Thoracic aorta (tissue), 2 donors: ENCODE results near the gene GPC5. TPM values are rescaled to one million over a fixed set of nuclear protein-coding genes. Genes with fewer than 3 reads are reported as not detected.
"Not testable (repeated sequence)": the region's sequence is repeated elsewhere in the genome, so short reads cannot be mapped to it uniquely, and the experiment has no call there.

Source experiments
- ATAC-seq: fragments of 150-250 bp; one replicate; pipeline ENCODE4 v1.8.0; 2017; ENCODE audit warnings: low read depth; ENCODE audit not compliant: insufficient number of reproducible peaks, low FRiP score
- DNase-seq: peaks from one replicate; pipeline ENCODE4 v3.0.0-alpha.2; 2020; ENCODE audit warnings: low spot score
- H3K27ac ChIP-seq, 2 donors: fragments of 200-600 bp; sonication (generic); 1 replicate in 1 of 2; 2 replicates in 1 of 2; pipeline ENCODE4 v1.5.1; 2016; ENCODE audit warnings: mild to moderate bottlenecking in 2 of 2, moderate library complexity in 2 of 2
- H3K27me3 ChIP-seq: fragments of 200-600 bp; sonication (generic); replicated peaks from 2 replicates; pipeline ENCODE4 v1.6.0; 2016; ENCODE audit warnings: mild to moderate bottlenecking; ENCODE audit not compliant: insufficient read depth
- H3K36me3 ChIP-seq: fragments of 200-600 bp; sonication (generic); one replicate; pipeline ENCODE4 v1.5.1; 2016
- H3K4me1 ChIP-seq, 2 donors: fragments of 200-600 bp; sonication (generic); 1 replicate in 1 of 2; 2 replicates in 1 of 2; pipeline versions ENCODE4 v1.5.1 to v1.6.0; 2016; ENCODE audit warnings: low read depth in 2 of 2, mild to moderate bottlenecking in 1 of 2; ENCODE audit not compliant: control insufficient read depth in 1 of 2
- H3K4me3 ChIP-seq: fragments of 200-600 bp; sonication (generic); 2 replicates; pipeline ENCODE4 v1.5.1; 2016; ENCODE audit warnings: mild to moderate bottlenecking
- H3K9me3 ChIP-seq: fragments of 200-600 bp; sonication (generic); 2 replicates; pipeline ENCODE4 v1.5.1; 2016
- total RNA-seq, 2 donors: library from RNA; depleted of rRNA; stranded (reverse); fragments of >200 nt; gene quantifications; one replicate each; pipeline versions ENCODE4 v1.1.0 to v1.2.3, GENCODE V29; 2016
- TF ChIP-seq, protein P1 (sequence below): fragments of 200-600 bp; sonication (generic); IDR thresholded peaks from one replicate; pipeline ENCODE4 v1.5.1; 2019; ENCODE audit warnings: antibody characterized with exemption

The GPC5 gene
- total RNA-seq, 2 donors from 2014 or later, result 3.3 TPM; not detected in 1

DNA sequence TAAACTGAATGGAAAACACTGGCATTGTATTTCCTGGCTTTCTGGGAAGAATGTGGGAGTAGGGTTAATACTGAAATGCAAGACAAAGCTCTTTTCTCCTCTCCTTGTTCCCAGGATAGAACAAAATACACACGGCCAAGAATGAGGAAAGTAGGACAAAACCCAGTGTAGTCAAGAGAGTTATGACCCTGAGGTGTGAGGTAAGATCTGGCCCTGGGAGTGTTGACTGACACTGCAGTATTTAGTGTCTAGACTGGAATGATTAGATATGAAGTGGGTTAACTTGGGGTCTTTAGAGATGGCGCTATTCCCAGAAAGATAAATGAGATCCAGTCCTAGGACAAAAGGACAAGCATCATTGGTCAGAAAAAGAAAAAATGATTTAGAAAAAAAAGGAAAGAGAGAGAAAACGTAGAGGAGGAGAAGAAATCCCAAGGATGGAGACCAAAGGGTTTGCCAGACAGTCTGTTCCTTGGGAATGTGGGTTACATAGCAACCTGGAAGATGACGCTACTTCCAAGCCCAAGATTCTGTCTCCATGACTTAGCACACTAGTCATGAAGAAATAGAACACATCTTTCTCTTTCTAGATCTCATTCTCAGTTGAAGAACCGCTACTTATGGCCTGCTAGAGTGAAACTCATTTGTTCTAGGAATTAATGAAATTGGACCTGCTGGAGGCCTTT lies 1284.6 kb downstream of the GPC5 start:
- ATAC-seq (no peak), DNase-seq (no peak)
- Histone ChIP-seq H3K36me3 (no peaks in the 10 kb centered on the region), H3K4me3 (no peak overlapping the region), H3K27ac (no peak overlapping the region), H3K27me3 (no peaks in the 10 kb centered on the region), H3K9me3 (no peaks in the 10 kb centered on the region), H3K4me1 (no peaks in the 10 kb centered on the region)
- TF ChIP-seq, protein P1, sequence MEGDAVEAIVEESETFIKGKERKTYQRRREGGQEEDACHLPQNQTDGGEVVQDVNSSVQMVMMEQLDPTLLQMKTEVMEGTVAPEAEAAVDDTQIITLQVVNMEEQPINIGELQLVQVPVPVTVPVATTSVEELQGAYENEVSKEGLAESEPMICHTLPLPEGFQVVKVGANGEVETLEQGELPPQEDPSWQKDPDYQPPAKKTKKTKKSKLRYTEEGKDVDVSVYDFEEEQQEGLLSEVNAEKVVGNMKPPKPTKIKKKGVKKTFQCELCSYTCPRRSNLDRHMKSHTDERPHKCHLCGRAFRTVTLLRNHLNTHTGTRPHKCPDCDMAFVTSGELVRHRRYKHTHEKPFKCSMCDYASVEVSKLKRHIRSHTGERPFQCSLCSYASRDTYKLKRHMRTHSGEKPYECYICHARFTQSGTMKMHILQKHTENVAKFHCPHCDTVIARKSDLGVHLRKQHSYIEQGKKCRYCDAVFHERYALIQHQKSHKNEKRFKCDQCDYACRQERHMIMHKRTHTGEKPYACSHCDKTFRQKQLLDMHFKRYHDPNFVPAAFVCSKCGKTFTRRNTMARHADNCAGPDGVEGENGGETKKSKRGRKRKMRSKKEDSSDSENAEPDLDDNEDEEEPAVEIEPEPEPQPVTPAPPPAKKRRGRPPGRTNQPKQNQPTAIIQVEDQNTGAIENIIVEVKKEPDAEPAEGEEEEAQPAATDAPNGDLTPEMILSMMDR, result no peak

DNA sequence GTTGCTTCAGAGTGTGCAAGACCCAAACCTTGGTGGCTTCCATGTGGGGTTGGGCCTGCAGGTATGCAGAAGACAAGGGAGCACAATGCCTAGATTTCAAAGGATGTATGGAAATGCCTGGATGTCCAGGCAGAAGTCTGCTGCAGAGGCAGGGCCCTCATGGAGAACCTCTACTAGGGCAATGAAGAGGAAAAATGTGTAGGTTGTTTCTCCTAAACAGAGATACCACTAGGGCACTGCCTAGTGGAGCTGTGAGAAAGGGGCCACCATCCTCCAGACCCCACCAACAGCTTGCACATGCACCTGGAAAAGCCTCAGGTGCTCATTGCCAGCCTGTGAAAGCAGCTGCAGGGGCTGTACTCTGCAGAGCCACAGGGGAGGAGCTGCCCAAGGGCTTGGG lies 1295.6 kb downstream of the GPC5 start:
- H3K36me3 ChIP-seq, result no peaks in the 10 kb centered on the region
- H3K9me3 ChIP-seq, result no peaks in the 10 kb centered on the region
- ATAC-seq (no peak), DNase-seq (no peak)
- TF ChIP-seq, protein P1, result no peak
- no peak overlapping the region for H3K4me3 ChIP-seq
- H3K27ac ChIP-seq, result no peak overlapping the region
- H3K27me3 ChIP-seq, result no peaks in the 10 kb centered on the region
- H3K4me1 ChIP-seq, result no peaks in the 10 kb centered on the region

DNA sequence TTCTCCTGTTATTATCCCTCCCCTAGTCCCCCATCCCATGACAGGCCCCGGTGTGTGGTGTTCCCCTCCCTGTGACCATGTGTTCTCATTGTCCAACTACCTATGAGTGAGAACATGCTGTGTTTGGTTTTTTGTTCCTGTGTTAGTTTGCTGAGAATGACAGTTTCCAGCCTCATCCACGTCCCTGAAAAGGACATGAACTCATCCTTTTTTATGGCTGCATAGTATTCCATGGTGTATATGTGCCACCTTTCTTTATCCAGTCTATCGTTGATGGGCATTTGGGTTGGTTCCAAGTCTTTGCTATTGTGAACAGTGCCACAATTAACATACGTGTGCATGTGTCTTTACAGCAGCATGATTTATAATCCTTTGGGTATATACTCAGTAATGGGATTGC lies 1297.4 kb downstream of the GPC5 start:
- ATAC-seq, H3K4me3 ChIP-seq, H3K4me1 ChIP-seq, H3K27ac ChIP-seq, H3K36me3 ChIP-seq, H3K9me3 ChIP-seq, H3K27me3 ChIP-seq, DNase-seq: not testable (repeated sequence)

DNA sequence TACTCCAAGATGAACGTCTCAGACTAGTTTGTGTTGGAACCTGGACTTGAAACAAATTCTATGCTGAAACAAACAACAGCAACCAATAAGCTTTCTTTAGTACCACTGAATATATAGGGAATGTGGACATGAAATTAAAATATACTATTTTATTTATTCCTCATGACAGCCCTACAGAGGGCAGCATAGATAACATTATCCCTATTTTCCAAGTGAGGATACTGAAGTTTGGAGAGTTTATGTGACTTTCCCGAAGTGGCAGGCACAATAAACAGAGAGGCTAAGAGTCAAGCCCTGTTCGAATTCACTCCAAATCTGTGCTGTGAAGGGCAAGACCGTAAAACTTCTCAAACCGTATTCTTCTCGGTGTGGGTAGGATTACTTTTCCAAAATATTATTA lies 1318.3 kb downstream of the GPC5 start:
- DNase-seq (no peak), ATAC-seq (no peak)
- Histone ChIP-seq H3K36me3 (no peaks in the 10 kb centered on the region), H3K27me3 (no peaks in the 10 kb centered on the region), H3K27ac (no peak overlapping the region), H3K4me1 (peaks cover 0 to 7% of the 10 kb centered on the region in 2 donors), H3K9me3 (no peaks in the 10 kb centered on the region), H3K4me3 (no peak overlapping the region)
- TF ChIP-seq, protein P1, result peak; percentile 45

DNA sequence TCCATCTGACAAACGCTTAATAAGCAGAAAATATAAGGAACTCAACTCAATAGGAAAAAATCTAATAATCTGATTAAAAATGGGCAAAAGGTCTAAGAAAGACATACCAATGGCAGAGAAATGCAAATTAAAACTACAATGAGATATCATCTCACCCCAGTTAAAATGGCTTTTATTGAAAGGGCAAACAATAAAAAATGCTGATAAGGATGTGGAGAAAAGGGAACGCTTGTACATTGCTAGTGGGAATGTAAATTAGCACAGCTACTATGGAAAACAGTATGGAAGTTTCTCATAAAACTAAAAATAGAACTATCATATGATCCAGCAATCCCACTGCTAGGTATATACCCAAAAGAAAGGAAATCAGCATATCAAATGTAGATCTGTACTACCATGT lies 1319.4 kb downstream of the GPC5 start:
- Histone ChIP-seq H3K4me3 (no peak overlapping the region), H3K4me1 (peaks cover 0 to 10% of the 10 kb centered on the region in 2 donors), H3K36me3 (no peaks in the 10 kb centered on the region), H3K9me3 (no peaks in the 10 kb centered on the region), H3K27ac (no peak overlapping the region), H3K27me3 (no peaks in the 10 kb centered on the region)
- DNase-seq, result no peak
- no peak for ATAC-seq
- TF ChIP-seq, protein P1, result no peak

DNA sequence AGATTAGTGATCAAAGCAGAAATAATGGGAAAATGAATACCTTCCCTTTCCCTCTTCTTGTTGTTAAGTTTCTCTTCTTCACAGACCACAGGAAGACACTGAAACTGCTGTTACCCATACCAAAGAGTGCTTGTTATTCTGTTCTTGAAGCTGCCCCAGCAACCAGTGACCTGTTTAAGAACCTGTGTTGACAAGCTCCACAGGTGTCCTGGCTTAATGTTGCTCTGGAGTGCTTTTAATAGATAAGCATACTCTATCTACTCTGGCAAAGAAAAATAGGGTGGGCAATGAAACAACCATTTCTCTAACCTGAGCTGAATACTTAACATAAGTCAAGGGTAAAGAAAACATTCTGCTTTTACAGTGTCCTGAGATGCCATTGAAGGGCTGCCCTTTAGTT lies 1321.4 kb downstream of the GPC5 start:
- TF ChIP-seq, protein P1, result no peak
- no peak for ATAC-seq
- Histone ChIP-seq H3K4me1 (peaks cover 0 to 10% of the 10 kb centered on the region in 2 donors), H3K9me3 (no peaks in the 10 kb centered on the region), H3K27me3 (no peaks in the 10 kb centered on the region), H3K27ac (no peak overlapping the region), H3K36me3 (no peaks in the 10 kb centered on the region), H3K4me3 (no peak overlapping the region)
- DNase-seq, result no peak
